ENCODE results near the gene TCF12. TPM values are rescaled to one million over a fixed set of nuclear protein-coding genes. Genes with fewer than 3 reads are reported as not detected.

TCF12 gene
- total RNA-seq, 1 donor from 2014 or later: 68.9 TPM

- TF ChIP-seq CTCF (conservative IDR thresholded peaks at IDR 0.05; ENCODE audit: low read depth, low read length): no peak
- no peak for DNase-seq (ENCODE audit: low read depth)
Observed at GRCh38 chr15:57056357-57056756, 137.9 kb downstream of the TCF12 start.

GRCh38 chr15:57057134-57057930 is 138.9 kb downstream of the TCF12 start:
- no peak overlapping the region for H3K4me3 ChIP-seq (ENCODE audit: low read depth, low read length)
- DNase-seq (ENCODE audit: low read depth): no peak
- TF ChIP-seq CTCF (conservative IDR thresholded peaks at IDR 0.05; ENCODE audit: low read depth, low read length): no peak

More at GRCh38 chr15:57056357-57056756, 137.9 kb downstream of the TCF12 start:
- H3K4me3 ChIP-seq (ENCODE audit: low read depth, low read length): no peak overlapping the region

GRCh38 chr15:57059026-57059660 is 140.7 kb downstream of the TCF12 start:
- TF ChIP-seq CTCF (conservative IDR thresholded peaks at IDR 0.05; ENCODE audit: low read depth, low read length): no peak
- H3K4me3 ChIP-seq (ENCODE audit: low read depth, low read length): no peak overlapping the region
- no peak for DNase-seq (ENCODE audit: low read depth)

GRCh38 chr15:57060799-57061198 is 142.4 kb downstream of the TCF12 start:
- TF ChIP-seq CTCF (conservative IDR thresholded peaks at IDR 0.05; ENCODE audit: low read depth, low read length): no peak
- H3K4me3 ChIP-seq (ENCODE audit: low read depth, low read length): no peak overlapping the region
- no peak for DNase-seq (ENCODE audit: low read depth)

GRCh38 chr15:57061281-57061680 is 142.8 kb downstream of the TCF12 start:
- TF ChIP-seq CTCF (conservative IDR thresholded peaks at IDR 0.05; ENCODE audit: low read depth, low read length): no peak
- no peak overlapping the region for H3K4me3 ChIP-seq (ENCODE audit: low read depth, low read length)
- no peak for DNase-seq (ENCODE audit: low read depth)

- H3K4me3 ChIP-seq (ENCODE audit: low read depth, low read length): no peak overlapping the region
- TF ChIP-seq CTCF (conservative IDR thresholded peaks at IDR 0.05; ENCODE audit: low read depth, low read length): no peak
- no peak for DNase-seq (ENCODE audit: low read depth)
Observed at GRCh38 chr15:57061696-57062095, 143.3 kb downstream of the TCF12 start.
